ACHN (cell line): ENCODE measurements around the gene ZC3H12D.
"Not testable (repeated sequence)": the region's sequence is repeated elsewhere in the genome, so short reads cannot be mapped to it uniquely, and the experiment has no call there.

ENCODE experiments used
- DNase-seq: peaks from one replicate; pipeline ENCODE4 v3.0.0-alpha.2; 2015
- in situ Hi-C: cut with HindIII; loops from 2 replicates; pipeline ENCODE4 v1.10.0; 2017; ENCODE audit warnings: low sequenced_read_pairs, low pct_ligation_motif_present, low pct_unique_long_range_greater_than_20kb

ZC3H12D gene

GRCh38 chr6:149467265-149467664 lies 17.5 kb downstream of the ZC3H12D start:
- in situ Hi-C loops, result no loop called here
- no peak for DNase-seq

DNA sequence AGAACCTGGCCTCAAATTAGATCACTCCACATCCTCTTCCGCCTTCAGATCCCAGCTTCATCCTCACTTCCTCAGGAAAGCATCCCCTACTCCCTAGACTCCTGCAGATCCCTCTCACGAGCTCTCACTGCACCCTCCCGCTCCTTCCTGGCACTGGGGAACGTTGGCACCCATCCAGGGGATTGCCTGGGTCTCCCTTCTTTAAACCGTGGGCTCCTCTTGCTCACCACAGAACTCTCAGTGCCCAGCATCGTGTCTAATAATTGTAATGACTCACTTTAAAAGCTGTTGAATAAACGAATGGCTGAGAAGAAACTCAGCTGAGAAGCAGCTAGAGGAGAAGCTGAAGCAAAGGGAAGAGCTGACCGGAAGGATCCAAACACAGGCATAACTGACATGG lies 20.4 kb downstream of the ZC3H12D start:
- no peak for DNase-seq
- in situ Hi-C loops, result no loop called here

- no peak for DNase-seq
- in situ Hi-C loops, result no loop called here
Observed at GRCh38 chr6:149463781-149464180, 21.0 kb downstream of the ZC3H12D start.

DNA sequence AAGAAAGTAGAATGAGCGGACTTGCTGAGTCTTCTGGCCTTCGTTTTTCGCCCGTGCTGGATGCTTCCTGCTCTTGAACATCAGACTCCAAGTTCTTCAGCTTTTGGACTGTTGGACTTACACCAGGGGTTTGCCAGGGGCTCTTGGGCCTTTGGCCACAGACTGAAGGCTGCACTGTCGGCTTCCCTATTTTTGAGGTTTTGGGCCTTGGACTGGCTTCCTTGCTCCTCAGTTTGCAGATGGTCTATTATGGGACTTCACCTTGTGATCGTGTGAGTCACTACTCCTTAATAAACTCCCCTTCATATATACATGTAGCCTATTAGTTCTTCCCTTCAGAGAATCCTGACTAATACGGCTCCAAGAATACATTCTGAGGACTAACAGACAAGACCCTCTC lies 22.1 kb downstream of the ZC3H12D start:
- in situ Hi-C loops, DNase-seq: not testable (repeated sequence)

DNA sequence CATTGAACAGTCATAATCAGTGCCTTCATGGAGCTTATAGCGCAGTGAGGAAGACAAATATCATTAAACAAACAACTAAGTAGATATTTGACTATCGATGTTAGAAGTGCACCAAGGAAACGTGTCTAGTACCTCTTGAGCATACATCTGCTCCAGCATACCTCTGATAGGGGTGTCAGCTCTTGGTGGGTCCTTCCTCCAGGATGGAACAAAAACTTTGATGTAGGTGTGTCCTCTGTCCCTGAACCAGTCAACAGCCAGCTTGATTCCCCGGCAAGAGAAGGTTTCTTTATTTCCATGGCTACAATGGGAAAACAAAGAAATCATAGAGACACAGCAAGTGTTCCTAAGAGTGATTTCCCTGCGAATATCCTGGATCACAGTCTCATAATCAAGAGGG lies 23.1 kb downstream of the ZC3H12D start:
- in situ Hi-C loops, result no loop called here
- DNase-seq, result no peak

DNA sequence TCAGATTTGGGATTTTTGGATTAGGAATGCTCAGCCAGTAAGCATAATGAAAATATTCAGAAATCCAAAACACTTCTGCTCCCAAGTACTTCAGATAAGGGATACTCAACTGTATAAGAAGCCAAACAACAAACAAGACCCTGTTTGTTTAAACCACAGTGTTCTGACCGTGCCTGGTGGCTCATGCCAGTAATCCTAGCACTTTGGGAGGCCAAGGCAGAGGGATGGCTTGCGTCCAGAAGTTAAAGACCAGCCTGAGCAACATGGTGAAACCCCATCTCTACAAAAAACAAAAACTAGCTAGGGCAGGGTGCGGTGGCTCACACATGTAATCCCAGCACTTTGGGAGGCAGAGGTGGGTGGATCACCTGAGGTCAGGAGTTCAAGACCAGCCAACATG lies 24.6 kb downstream of the ZC3H12D start:
- DNase-seq, in situ Hi-C loops: not testable (repeated sequence)

DNA sequence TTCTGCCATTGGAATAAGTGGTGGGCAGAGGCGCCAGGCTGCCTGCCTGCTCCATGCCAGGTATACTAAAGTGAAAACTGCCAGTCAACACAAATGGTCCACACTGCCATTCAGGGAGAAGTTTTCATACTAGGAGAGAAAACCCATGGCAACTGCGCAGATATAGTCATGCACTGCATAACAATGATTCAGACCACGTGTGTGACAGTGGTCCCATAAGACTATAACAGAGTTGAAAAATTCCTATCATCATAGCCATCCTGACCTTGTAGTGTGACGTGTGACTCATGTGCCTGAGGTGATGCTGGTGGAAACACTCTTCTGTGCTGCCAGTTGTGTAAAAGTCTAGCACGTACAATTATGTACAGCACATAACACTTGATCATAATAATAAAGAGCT lies 25.1 kb downstream of the ZC3H12D start:
- in situ Hi-C loops, result no loop called here
- no peak for DNase-seq

DNA sequence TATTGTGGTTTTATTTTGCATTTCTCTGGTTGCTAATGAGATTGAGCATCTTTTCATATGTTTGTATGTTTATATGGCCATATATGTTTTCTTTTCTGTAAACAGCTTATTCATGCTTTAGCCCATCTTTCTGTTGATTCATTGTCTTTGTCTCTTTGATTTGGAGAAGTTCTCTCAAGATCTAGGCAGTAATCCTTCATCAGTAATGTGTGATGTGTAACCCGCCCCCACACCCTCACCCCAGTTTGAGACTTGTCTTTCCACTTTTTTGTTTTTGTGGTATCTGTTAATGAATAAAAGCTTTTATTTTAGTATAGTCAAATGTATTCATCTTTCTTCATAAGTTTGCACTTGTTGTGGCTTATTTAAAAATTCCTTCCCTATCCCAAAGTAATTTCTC lies 26.0 kb downstream of the ZC3H12D start:
- in situ Hi-C loops, result no loop called here
- DNase-seq, result no peak

GRCh38 chr6:149458196-149458595 lies 26.6 kb downstream of the ZC3H12D start:
- no peak for DNase-seq
- in situ Hi-C loops, result no loop called here

GRCh38 chr6:149457316-149457884 lies 27.4 kb downstream of the ZC3H12D start:
- in situ Hi-C loops, result no loop called here
- no peak for DNase-seq

- in situ Hi-C loops, result no loop called here
Observed at GRCh38 chr6:149456311-149457021, 28.3 kb downstream of the ZC3H12D start.

GRCh38 chr6:149455031-149455732 lies 29.6 kb downstream of the ZC3H12D start:
- no peak for DNase-seq
- in situ Hi-C loops, result no loop called here

More at GRCh38 chr6:149456311-149457021, 28.3 kb downstream of the ZC3H12D start:
- no peak for DNase-seq

DNA sequence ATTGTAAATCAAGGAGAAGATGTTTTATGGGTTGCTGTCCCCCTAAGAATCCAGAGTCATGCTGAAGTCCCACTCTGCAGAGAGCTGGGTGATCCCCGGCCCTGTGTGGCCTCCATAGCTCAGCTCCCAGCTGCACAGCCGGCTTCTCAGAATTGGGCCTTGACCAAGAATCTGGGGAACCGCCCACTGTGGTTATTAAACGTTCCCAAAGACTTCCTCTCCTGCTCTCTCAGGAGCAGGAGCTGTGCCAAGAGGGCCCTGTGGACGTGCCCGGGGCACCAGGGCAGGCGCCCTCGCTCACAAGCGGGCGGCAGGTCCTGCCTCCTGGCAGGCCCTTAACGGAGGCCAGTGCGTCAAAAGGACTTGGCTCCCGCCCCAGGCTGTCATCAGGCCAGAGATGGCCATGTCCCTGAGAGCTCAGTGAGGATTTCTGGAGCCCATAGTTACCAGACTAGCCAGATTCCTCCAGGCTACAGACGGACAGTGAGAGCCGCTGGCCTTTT lies 30.4 kb downstream of the ZC3H12D start:
- DNase-seq, result peak; percentile 84
- in situ Hi-C loops, result no loop called here

GRCh38 chr6:149453597-149454345 lies 31.0 kb downstream of the ZC3H12D start:
- DNase-seq, result no peak
- in situ Hi-C loops, result no loop called here

- in situ Hi-C loops, result no loop called here
- no peak for DNase-seq
Observed at GRCh38 chr6:149452037-149452939, 32.5 kb downstream of the ZC3H12D start.

DNA sequence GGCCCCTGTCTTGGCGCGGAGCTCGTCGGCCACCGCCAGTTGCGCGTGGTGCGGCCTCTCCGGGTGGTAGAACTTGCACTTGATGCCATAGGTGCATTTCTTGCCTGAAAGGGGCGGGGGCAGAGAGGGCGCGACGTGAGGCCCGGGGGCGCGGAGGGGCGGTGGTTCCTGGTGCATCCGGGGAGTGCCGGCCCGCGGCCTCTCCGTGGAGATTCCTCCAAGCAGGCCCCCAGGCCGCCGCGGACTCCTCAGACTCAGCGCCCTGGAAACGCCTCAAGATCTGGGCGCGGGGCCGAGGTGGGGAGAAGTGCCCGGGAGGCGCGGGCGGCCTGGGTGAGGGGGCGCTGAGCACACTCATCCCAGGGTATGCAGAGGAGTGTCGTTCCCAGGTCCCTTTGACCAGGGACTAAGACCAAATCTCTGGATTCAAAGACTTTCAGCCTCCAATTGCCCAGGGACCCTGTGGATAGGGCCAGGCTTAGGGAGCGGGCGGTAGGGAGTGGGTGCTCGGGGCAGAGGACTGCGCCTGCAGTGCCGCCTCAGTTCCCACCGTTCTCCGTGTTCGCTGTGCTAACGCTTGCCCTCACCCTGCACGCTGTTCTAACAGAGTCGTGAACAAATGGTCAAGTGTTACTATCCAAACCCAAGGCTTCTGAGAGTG lies 33.3 kb downstream of the ZC3H12D start:
- no peak for DNase-seq
- in situ Hi-C loops, result no loop called here

DNA sequence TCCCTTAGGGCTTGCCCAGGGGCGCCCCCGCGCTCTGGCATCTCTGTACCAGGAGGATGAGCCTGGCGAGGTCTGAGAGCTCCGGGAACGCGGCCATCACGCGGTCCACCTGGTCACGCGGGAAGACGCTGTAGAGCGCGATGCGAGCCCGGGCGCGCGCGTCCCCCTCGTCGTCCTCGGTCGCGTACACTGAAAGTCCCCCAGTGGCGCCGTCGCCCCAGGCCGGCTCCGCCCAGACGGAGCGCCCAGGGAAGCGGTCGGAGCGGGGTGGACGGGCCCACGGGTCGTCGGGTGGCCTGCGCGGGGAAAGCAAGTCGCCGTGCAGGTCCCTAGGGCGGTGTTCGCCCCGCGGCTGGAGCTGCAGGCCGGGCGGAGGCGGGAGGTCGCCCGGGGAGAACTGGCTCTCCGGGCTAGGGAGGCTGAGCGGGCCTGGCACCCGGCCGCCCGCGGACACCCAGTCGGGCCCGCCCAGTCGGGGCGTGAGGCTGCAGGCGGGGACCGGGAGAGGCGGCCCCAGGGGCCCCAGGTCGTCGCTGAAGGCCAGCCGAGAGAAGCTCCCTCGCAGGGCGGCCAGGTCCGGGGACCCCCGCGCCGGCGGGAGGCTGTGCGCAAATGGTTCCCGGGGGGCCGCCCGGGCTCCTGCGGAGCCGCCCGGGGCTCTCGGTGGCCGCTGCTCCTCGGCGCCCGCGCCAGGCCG lies 34.0 kb downstream of the ZC3H12D start:
- in situ Hi-C loops, result no loop called here

More for the DNA sequence above, 34.0 kb downstream of the ZC3H12D start:
- DNase-seq, result no peak
